Smooth muscle cell (in vitro differentiated cells): ENCODE data around the gene GARRE1. TPM values are rescaled to one million over a fixed set of nuclear protein-coding genes. Genes with fewer than 3 reads are reported as not detected.

Experiments used
- DNase-seq: peaks from one replicate; lab custom pipeline; 2025; ENCODE audit not compliant: unreplicated experiment; lab: John Stamatoyannopoulos, UW
- H2AFZ ChIP-seq: fragments of 200-600 bp; sonication (generic); 2 replicates; pipeline ENCODE4 v1.6.0; 2016; ENCODE audit warnings: antibody characterized with exemption, low read depth, mild to moderate bottlenecking
- H3F3A ChIP-seq: fragments of 200-600 bp; sonication (generic); 2 replicates; pipeline ENCODE4 v1.6.0; 2017; ENCODE audit warnings: antibody characterized with exemption, low read depth
- H3K27ac ChIP-seq: fragments of 200-600 bp; sonication (generic); 2 replicates; pipeline ENCODE4 v1.5.1; 2016; ENCODE audit warnings: low read depth, mild to moderate bottlenecking
- H3K27me3 ChIP-seq: fragments of 200-600 bp; sonication (generic); 2 replicates; pipeline ENCODE4 v1.6.1; 2016; ENCODE audit warnings: low read depth, mild to moderate bottlenecking
- H3K36me3 ChIP-seq: fragments of 200-600 bp; sonication (generic); 2 replicates; pipeline ENCODE4 v1.5.1; 2016; ENCODE audit warnings: low read depth
- H3K4me1 ChIP-seq: fragments of 200-600 bp; sonication (generic); 2 replicates; pipeline ENCODE4 v1.5.1; 2016; ENCODE audit warnings: low read depth
- H3K4me2 ChIP-seq: fragments of 200-600 bp; sonication (generic); 2 replicates; pipeline ENCODE4 v1.6.0; 2016; ENCODE audit warnings: mild to moderate bottlenecking
- H3K4me3 ChIP-seq: fragments of 200-600 bp; sonication (generic); 2 replicates; pipeline ENCODE4 v1.5.1; 2016; ENCODE audit warnings: mild to moderate bottlenecking
- H3K79me2 ChIP-seq: fragments of 200-600 bp; sonication (generic); 2 replicates; pipeline ENCODE4 v1.6.0; 2016; ENCODE audit warnings: low read depth, mild to moderate bottlenecking
- H3K9ac ChIP-seq: fragments of 200-600 bp; sonication (generic); 2 replicates; pipeline ENCODE4 v1.6.0; 2016; ENCODE audit warnings: low read depth
- H3K9me3 ChIP-seq: fragments of 200-600 bp; sonication (generic); replicated peaks from 2 replicates; pipeline ENCODE4 v1.5.1; 2016; ENCODE audit warnings: low read depth
- H4K20me1 ChIP-seq: fragments of 200-600 bp; sonication (generic); 2 replicates; pipeline ENCODE4 v1.6.0; 2016; ENCODE audit warnings: low read depth
- CTCF ChIP-seq: fragments of 200-600 bp; sonication (generic); IDR thresholded peaks from 2 replicates; pipeline ENCODE4 v1.5.1; 2017; ENCODE audit warnings: borderline replicate concordance, mild to moderate bottlenecking, antibody characterized with exemption; ENCODE audit not compliant: insufficient read depth, poor library complexity, severe bottlenecking
- WGBS: methylation state at CpG from one replicate; pipeline ENCODE4 v1.1.7; 2016; ENCODE audit warnings: low lambda C conversion rate; 5-methylcytosine and 5-hydroxymethylcytosine counted together
- polyA plus RNA-seq: library from polyadenylated mRNA; unstranded; fragments of >200 nt; fragmentation: Nextera tagmentation; extraction: Ambion mirVana; gene quantifications from 2 replicates; pipeline ENCODE4 v1.2.1, GENCODE V29; 2016
- total RNA-seq: library from RNA; depleted of rRNA; stranded (reverse); fragments of >200 nt; gene quantifications from 2 replicates; pipeline ENCODE4 v1.2.3, GENCODE V29; 2014

Gene GARRE1
- total and polyA plus RNA-seq, 2 experiments from 2014 or later, result 7.0 to 15.6 TPM

GRCh38 chr19:34257559-34257924 is 3.2 kb downstream of the GARRE1 start:
- no peak for DNase-seq
- Histone ChIP-seq H2AFZ (no peak overlapping the region), H4K20me1 (peaks cover 43% of the 10 kb centered on the region), H3K36me3 (no peaks in the 10 kb centered on the region), H3K4me3 (no peak overlapping the region), H3K79me2 (peaks cover 68% of the 10 kb centered on the region), H3K9ac (no peak overlapping the region), H3F3A (no peaks in the 10 kb centered on the region), H3K27ac (no peak overlapping the region), H3K4me1 (peaks cover 16% of the 10 kb centered on the region), H3K4me2 (no peak overlapping the region), H3K27me3 (no peaks in the 10 kb centered on the region), H3K9me3 (no peaks in the 10 kb centered on the region)
- 88% methylated on average over 2 of the region's 2 CpGs for WGBS
- no peak for TF ChIP-seq CTCF

GRCh38 chr19:34259367-34260095 is 5.2 kb downstream of the GARRE1 start:
- Histone ChIP-seq H3K4me2 (no peak overlapping the region), H3F3A (no peaks in the 10 kb centered on the region), H3K4me3 (no peak overlapping the region), H3K36me3 (no peaks in the 10 kb centered on the region), H3K4me1 (peaks cover 16% of the 10 kb centered on the region), H3K79me2 (peaks cover 85% of the 10 kb centered on the region), H3K27ac (no peak overlapping the region), H2AFZ (no peak overlapping the region), H3K27me3 (no peaks in the 10 kb centered on the region), H3K9ac (no peak overlapping the region), H3K9me3 (no peaks in the 10 kb centered on the region), H4K20me1 (peaks cover 51% of the 10 kb centered on the region)
- no peak for DNase-seq
- no peak for TF ChIP-seq CTCF
- 92% methylated on average over 3 of the region's 3 CpGs for WGBS

- Histone ChIP-seq H3K4me1 (peaks cover 8% of the 10 kb centered on the region), H2AFZ (no peak overlapping the region), H3K9ac (no peak overlapping the region), H3K9me3 (no peaks in the 10 kb centered on the region), H4K20me1 (peaks cover 56% of the 10 kb centered on the region), H3K79me2 (peaks cover 86% of the 10 kb centered on the region), H3K27me3 (no peaks in the 10 kb centered on the region), H3F3A (no peaks in the 10 kb centered on the region), H3K27ac (no peak overlapping the region), H3K4me2 (peak overlapping the region; percentile 47), H3K4me3 (no peak overlapping the region), H3K36me3 (no peaks in the 10 kb centered on the region)
- WGBS, result 27% methylated on average over 6 of the region's 6 CpGs
- no peak for TF ChIP-seq CTCF
- no peak for DNase-seq
Observed at GRCh38 chr19:34260771-34261173, 6.4 kb downstream of the GARRE1 start.
